ENCODE data around the gene BICDL2.
A peak's percentile ranks its signal among the peaks of the same experiment; 100 is the strongest.
"Not testable (repeated sequence)": the region's sequence is repeated elsewhere in the genome, so short reads cannot be mapped to it uniquely, and the experiment has no call there.

Gene BICDL2

DNA sequence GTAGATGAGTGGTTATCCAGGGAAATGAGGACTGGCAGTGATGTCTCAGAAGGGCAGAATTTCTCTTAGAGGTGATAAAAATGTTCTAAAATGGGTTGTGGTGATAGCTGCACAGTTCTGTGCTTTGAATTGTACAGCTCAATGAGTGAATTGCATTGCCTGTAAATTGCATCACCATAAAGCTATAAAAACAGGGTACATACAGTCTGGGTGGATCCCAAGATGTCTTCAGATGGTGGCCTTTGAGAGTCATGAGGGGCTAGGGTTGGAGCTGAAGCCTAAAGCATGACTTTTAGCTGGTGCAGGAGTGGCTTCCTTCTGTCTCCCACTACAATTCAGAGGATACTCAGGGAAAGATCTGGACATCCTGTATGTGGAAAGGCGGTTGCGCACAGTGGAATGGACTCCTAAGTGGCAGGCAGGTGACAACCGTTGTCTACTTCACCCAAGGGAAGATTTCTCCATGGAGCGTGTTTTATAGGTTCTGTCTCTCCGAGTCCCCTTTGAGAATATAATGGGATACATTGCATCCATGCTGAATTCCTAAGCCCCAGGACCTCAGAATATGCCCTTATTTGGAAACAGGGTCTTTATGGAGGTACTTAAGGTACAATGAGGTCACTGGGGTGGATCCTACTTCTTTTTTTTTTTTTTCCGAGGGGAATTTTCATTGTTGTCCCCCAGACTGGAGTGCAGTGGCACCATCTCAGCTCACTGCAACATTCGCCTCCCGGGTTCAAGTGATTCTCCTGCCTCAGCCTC is 27.1 kb upstream of the BICDL2 start:
- DNase-seq, result no peak

DNA sequence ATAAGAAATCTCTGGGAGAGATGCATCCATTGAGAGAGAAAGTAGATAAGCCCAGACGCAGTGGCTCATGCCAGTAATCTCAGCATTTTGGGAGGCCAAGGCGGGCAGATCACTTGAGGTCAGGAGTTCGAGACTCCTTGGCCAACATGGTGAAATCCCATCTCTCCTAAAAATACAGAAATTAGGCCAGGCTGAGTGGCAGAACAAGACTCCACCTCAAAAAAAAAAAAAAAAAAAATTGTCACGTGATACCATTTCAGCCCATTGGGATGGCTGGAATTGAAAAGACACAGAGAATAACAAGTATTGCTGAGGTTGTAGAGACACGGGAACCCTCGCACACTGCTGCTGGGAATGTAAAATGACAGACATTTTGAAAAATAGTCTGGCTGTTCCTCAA is 25.8 kb upstream of the BICDL2 start:
- DNase-seq, result no peak

DNA sequence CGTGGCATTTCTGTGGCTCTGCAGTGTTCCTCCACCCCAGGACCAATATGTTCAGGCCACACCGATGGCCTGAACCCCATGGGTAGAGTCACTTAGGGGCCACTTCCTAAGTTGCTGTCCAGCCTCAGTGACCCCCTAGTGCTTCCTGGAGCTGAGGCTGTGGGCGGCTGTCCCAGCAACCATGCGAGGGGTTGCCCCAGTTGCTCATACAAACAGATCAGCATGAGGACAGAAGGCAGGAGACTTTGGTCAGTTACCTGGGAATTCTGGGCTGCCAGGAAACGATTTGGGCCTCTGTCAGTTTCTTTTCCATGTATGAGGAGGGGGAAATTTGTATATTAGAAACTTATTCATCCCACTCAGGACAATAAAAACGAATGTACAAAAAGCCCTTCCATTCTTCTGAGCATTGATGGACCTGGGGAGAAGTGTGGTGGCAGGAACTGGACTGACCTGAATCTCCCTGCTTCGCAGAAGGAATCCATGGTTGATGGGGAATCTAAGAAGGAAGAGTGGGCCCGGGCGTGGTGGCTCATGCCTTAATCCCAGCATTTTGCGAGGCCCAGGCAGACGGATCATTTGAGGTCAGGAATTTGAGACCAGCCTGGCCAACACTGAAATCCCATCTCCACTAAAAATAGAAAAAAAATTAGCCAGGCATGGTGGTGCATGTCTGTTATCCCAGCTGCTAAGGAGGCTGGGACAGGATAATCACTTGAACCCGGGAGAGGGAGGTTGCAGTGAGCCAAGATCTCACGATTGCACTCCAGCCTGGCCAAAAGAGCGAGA is 23.8 kb upstream of the BICDL2 start:
- no peak for DNase-seq

DNA sequence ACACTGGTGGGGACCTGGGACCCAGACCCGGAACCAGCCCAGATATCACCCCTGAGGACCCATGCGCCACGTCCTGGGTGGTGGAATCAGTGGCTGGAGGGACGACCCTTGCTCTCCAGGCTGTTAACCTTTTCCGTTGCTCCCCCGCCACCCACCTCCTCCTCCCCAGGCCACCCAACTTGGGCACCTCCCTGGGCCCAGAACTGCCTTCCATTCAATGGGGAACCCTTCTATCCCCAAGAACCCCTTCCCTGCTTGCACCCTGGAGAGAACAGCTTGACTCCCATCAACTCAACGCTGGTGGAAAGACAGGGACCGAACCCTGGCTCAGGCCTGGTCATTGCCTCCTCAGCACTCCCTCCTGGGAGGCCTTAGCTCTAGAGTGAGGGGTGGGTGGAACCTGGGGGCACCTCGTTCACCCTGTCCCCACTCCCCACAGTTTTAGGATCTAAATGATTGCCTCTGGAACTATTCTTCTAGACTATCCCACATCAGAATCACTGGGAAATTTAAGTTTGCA is 23.0 kb upstream of the BICDL2 start:
- DNase-seq, result no peak

DNA sequence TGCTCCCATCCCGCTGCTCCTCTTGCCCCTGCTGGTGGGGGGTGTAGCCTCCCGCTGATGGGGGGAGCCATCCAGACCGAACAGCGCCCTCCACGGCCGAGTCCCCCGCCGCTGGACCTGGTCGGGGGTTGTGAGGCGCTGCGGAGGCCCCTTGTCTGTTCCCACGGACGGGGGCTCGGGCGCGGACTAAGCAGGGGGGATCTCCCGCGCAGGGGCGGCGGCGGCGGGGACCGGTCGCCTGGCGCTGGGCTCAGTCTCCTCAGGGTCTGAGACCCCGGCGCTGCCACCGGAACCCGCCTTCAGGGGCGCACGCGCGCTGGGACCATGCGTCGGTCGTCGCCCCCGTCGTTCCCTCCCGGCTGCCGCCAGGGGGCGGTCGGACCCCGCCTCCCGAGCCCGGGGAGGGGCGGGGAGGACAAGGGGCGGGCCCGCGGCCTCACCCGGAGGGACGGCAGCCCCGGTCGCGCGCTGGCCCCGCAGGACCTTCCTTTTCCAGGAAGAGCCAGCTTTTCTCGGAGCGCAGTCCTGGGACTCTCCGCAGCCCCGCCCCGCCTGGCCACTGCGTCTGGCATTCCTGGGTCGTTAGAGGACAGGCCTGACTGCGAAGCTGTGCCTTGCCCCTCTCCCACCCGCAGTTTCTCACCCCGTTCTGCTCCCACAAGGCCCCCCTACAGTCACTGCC is 22.4 kb upstream of the BICDL2 start:
- peak; percentile 92 for DNase-seq

DNA sequence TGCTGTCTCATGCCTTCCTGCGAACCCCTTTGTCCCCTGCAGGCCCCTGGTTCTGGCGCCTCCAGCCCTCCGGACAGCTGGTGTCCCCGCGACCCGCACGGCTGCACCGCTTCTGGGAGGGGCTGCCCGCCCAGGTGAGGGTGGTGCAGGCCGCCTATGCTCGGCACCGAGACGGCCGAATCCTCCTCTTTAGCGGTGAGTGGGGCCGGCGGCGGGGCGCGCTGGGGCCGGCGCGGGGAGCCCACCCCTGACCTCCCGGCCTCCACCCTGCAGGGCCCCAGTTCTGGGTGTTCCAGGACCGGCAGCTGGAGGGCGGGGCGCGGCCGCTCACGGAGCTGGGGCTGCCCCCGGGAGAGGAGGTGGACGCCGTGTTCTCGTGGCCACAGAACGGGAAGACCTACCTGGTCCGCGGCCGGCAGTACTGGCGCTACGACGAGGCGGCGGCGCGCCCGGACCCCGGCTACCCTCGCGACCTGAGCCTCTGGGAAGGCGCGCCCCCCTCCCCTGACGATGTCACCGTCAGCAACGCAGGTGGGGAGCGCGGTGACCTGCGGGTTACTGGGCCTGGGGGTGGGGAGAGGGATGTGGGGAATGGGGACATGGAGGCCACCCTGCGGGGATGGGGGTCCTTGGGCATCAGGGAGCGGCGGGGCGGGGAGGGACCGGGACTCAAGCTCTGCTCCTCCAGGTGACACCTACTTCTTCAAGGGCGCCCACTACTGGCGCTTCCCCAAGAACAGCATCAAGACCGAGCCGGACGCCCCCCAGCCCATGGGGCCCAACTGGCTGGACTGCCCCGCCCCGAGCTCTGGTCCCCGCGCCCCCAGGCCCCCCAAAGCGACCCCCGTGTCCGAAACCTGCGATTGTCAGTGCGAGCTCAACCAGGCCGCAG is 21.6 kb upstream of the BICDL2 start:
- peak; percentile 41 for DNase-seq

DNA sequence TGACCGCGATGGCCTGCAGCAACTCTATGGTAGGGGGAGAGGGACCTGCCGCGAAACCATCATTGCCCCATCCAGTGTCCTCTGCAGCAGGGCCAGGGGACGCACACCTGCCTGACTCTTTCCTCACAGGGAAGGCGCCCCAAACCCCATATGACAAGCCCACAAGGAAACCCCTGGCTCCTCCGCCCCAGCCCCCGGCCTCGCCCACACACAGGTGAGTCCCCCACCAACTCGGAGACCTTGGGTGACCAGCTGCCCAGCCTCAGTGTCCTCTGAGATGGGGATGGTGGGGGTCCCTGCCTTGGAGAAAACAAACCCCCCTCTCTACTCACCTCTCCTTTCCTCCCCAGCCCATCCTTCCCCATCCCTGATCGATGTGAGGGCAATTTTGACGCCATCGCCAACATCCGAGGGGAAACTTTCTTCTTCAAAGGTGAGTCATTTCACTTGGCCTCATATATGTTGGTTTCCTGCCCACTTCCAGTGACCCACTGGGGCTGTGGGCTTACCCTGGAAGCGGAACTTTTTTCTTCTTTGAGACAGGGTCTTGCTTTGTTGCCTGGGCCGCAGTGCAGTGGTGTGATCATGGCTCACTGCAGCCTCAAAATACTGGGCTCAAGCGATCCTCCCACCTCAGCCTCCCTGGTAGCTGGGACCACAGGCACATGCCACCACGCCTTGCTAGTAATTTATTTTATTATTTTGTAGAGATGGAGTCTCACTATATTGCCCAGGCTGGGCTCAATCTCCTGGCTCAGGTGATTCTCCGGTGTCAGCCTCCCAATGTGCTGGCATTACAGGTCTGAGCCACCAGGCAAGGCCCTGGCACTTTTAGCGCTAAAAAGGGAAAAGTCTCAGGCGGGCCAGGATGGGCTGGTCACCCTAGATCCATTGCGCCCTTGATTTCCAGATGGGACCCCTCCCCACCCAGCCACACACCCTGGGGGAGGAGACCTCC is 20.7 kb upstream of the BICDL2 start:
- no peak for DNase-seq

DNA sequence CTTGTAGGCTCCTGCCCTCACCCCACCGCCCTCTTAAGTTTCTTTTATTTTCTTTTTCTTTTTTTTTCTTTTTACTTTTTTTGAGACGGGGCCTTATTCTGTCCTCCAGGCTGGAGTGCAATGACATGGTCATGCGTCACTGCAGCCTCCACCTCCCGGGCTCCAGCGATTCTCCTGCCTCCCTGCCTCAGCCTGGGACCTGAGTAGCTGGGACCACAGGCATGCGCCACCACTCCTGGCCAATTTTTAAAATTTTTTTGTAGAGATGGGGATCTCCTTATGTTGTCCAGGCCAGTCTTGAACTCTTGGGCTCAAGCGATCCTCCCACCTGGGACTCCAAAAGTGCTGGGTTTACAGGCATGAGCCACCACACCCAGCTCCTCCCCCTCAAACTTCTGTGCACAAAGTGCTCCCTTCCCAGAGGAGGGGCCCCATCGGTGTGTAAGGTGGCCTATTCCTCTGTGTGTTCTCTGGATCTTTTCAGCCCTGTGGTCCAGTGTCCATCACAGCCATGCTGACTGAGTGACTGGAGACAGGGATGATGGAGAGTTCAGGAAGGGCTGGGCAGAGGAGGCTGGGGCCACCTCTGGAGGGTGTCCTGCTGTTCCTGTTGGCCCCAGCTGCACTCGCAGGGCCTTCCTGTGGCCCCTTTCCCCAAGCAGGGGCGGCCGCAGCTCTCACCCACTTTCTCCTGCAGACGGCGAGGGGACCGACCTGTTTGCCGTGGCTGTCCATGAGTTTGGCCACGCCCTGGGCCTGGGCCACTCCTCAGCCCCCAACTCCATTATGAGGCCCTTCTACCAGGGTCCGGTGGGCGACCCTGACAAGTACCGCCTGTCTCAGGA is 19.8 kb upstream of the BICDL2 start:
- no peak for DNase-seq

DNA sequence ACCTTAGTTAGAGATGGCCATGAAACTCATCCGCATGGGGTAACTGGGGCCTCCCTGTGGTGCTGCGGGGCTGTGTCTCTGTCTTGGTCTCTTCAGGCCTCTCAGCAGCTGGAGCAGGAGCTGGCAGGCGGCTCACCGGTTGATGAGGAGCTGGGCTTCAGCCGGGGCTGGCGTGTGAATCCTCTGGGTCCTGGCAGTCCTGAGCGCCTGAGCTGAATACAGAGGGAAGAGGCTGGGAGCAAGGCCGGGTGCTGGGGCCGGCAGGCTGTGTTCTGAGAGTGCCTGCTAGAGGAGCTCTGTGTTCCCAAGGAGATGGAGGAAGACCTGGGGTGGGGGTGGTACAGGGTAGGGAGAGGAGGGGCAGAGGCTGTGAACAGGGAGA is 19.0 kb upstream of the BICDL2 start:
- DNase-seq, result not testable (repeated sequence)

DNA sequence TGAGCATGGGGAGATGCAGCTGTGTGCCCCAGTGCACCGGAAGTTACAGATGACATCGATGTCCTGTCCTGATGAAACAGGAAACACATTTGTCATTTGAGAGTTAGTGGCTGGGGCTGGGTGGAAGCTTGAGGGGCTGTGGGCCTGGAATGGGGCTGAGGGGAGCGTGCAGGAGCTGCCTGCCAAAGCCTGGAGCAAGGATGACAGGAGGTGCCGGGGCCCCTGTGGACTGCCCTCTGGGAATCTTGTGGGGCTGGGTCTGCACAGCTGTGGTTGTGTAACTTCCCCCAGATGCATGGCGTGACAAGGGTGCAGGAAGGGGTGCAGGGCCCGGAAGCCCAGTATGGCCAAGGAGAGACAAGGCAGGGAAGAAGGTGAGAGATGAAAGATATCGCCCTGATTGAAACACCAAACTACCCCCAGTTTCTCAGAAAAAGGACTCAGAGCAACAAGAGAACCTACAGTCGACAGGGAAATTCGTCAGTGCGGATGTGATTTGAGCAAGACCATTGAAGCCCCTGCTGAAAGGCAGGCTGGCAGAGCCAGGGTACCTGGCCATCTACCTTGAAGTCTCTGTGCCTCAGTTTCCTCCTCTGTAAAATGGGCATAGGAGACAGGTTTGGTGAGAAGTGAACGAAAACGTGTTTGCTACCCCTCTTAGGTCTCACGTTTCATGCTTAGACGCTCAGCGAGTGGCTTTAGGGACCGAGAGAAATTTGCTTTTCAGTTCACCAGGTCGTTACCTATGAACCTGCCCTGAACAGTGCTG is 18.4 kb upstream of the BICDL2 start:
- DNase-seq, result no peak

DNA sequence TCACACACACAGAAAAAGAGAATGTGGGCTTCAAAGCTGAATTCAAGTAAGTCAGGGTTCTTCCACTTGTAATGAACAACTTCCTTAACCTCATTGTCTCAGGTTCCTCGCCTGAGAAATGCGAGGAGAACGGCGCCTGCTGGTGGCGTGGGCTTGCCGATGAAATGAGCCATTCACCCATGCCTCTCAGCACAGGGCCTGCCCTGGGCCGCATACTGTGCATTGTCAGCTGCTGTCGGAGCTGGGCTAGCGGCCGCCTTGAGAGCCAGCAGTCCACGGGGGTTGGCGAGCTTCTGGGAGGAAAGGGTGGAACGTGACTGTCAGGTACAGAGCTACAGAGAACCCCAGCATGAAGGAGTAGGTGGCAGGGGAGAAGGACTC is 16.6 kb upstream of the BICDL2 start:
- not testable (repeated sequence) for DNase-seq

DNA sequence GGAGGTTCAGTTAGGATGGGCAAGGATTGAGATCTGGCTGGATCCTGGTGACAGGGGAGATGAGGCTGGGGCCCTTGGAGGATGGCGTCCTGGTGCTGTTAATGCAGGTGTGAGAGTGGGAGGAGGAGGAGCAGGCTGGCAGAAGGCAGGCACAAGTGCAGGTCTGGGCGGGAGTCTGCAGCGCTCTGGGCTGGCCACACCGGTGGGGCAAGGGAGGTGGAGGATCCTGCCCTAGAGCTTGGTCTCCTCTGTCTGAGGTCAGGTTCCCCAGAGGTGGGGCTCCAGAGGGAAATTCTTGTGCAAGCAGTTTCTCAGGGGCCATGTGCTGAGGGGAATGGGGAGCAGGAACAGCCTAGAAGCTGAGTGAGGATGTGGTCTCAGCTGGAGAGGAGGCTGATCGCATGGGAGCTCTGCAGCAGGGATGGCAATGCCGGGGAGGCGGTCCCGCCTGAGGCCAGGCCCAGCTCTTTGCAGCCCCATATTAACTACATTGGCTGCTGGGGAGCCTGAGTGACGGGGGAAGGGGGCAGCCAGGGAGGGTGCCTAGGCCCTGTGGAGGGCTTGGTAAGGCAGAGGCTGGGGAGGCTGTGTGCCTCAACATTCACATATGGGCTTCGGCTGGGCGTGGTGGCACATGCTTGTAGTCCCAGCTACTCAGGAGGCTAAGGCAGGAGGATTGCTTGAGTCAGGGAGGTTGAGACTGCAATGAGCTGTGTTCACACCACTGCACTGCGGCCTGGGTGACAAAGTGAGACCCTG is 16.0 kb upstream of the BICDL2 start:
- DNase-seq, result not testable (repeated sequence)

DNA sequence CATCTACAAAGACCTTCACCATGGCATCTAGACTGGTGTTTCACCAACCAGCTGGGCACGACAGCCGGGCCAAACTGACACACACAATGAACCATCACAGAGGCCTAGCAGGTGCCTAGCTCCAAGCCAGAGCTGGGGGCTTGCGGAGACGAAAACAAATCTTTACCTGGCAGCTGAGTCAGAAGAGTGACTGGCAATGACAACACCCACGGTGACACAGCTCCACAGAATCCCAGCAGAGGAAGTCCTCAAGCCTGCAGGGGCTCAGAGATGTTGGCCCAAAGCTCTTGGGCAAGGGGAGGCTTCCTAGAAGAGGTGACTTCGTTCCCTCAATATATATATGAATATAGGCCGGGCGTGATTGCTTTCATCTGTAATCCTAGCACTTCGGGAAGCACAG is 14.8 kb upstream of the BICDL2 start:
- DNase-seq, result no peak

DNA sequence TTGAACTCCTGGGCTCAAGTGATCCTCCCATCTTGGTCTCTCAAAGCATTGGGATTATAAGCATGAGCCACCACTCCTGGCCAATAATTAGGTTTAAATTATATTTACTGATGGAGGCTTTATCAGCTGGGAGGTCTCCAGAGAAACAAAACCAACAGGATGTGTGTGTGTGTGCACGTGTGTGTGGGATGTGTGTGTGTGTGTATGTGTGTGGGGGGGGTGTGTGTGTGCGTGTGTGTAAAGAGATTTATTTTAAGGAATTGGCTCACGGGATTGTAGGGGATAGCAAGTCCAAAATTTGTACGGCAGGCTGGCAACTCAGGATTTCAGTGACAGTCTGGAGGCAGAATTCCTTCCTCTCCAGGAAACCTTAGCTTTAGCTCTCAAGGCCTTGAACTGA is 14.3 kb upstream of the BICDL2 start:
- no peak for DNase-seq

DNA sequence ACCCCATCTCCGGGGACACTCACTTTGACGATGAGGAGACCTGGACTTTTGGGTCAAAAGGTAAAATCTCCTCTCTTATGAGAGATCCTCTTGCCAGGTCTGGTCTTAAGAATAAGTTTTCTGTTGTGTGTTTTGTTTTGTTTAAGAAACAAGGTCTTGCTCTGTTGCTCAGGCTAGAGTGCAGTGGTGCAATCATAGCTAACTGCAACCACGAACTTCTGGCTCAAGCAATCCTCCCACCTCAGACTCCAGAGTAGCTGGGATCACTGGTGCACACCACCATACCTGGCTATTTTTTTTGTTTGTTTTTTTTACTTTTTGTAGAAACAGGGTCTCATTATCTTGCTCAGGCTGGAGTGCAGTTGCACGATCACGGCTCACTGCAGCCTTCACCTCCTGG is 13.7 kb upstream of the BICDL2 start:
- DNase-seq, result no peak

DNA sequence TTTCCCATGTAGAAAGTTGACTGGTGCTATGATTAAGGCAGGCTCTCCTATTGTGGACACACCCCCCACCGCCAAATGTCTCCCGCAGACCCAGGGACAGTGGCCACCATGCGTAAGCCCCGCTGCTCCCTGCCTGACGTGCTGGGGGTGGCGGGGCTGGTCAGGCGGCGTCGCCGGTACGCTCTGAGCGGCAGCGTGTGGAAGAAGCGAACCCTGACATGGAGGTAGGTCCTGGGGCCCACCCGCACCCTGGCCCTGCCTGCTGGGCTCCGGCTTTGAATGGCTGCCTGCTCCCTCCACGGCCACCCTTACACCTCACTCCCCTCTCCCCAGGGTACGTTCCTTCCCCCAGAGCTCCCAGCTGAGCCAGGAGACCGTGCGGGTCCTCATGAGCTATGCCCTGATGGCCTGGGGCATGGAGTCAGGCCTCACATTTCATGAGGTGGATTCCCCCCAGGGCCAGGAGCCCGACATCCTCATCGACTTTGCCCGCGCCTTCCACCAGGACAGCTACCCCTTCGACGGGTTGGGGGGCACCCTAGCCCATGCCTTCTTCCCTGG is 13.3 kb upstream of the BICDL2 start:
- DNase-seq, result no peak

DNA sequence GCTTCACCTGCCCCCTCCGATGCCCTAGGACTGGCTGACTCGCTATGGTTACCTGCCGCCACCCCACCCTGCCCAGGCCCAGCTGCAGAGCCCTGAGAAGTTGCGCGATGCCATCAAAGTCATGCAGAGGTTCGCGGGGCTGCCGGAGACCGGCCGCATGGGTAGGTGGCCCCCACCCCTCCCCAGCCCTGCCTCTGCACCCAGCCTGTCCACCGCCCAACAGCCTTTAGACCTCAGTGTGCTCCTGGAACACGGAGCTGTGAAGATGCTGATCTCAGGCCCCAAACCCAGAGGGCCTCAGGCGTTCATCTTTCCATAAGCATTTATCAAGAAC is 10.6 kb upstream of the BICDL2 start:
- DNase-seq, result no peak

DNA sequence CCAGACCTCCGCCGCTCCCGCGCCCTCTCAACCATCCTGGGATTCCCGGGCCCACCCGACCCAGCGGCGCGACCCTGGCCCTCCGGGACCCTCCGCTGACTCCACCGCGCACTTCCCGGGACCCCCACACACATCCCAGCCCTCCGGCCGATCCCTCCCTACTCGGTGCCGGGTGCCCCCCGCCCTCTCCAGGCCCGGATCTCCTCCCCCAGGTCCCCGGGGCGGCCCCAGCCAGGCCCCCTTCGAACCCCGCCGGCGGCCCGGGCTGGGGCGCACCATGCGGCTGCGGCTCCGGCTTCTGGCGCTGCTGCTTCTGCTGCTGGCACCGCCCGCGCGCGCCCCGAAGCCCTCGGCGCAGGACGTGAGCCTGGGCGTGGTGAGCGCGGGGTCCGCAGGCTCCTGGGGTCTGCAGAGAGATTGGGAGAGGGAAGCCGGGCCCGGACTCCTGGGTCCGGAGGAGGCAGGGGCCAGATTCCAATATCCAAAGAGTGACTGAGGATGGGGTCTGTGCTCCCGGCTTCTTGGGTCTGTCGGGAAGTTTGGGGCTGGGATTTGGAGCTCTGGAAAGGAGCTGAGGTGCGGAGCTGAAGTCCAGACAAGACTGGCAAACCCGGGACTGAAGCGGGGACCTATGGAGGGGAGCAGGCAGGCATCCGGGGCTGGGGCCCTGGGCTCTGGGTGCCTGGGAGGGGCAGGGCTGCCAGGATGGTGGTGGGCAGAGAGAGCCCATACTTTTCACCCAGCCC is 10.1 kb upstream of the BICDL2 start:
- no peak for DNase-seq

All from EL (cell line).